ENCODE results near the gene SYTL1. TPM values are rescaled to one million over a fixed set of nuclear protein-coding genes. Genes with fewer than 3 reads are reported as not detected.

The SYTL1 gene
- total and polyA plus RNA-seq, 9 of the 15 experiments (the other 6 are each of a cell fraction or from before 2014, with no cell fraction given), result 0.04 to 9.3 (median 1.7) TPM

- TF ChIP-seq, protein P1, sequence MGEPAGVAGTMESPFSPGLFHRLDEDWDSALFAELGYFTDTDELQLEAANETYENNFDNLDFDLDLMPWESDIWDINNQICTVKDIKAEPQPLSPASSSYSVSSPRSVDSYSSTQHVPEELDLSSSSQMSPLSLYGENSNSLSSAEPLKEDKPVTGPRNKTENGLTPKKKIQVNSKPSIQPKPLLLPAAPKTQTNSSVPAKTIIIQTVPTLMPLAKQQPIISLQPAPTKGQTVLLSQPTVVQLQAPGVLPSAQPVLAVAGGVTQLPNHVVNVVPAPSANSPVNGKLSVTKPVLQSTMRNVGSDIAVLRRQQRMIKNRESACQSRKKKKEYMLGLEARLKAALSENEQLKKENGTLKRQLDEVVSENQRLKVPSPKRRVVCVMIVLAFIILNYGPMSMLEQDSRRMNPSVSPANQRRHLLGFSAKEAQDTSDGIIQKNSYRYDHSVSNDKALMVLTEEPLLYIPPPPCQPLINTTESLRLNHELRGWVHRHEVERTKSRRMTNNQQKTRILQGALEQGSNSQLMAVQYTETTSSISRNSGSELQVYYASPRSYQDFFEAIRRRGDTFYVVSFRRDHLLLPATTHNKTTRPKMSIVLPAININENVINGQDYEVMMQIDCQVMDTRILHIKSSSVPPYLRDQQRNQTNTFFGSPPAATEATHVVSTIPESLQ (CRISPR knock-in tag; IDR thresholded peaks at IDR 0.05), result peak; percentile 47; the same call in 1 of the 2 replicates
- no peak for TF ChIP-seq GABPB2 (CRISPR knock-in tag; conservative IDR thresholded peaks at IDR 0.05)
- TF ChIP-seq KLF16 (IDR thresholded peaks at IDR 0.05), result no peak
- TF ChIP-seq RBM25 (IDR thresholded peaks at IDR 0.05; ENCODE audit: low read depth, low read length, severe bottlenecking), result peak; percentile 98
- TF ChIP-seq MEIS2 (IDR thresholded peaks at IDR 0.05; ENCODE audit: partially characterized antibody), result peak; percentile 57
- no peak for TF ChIP-seq HNRNPUL1 (IDR thresholded peaks at IDR 0.05; ENCODE audit: low read length)
- TF ChIP-seq BRCA1 (IDR thresholded peaks at IDR 0.05), result no peak
- TF ChIP-seq BRCA1 (CRISPR knock-in tag; IDR thresholded peaks at IDR 0.05), result no peak
- TF ChIP-seq MAFF (IDR thresholded peaks at IDR 0.05; ENCODE audit: low read length), result no peak
- TF ChIP-seq, protein P2, sequence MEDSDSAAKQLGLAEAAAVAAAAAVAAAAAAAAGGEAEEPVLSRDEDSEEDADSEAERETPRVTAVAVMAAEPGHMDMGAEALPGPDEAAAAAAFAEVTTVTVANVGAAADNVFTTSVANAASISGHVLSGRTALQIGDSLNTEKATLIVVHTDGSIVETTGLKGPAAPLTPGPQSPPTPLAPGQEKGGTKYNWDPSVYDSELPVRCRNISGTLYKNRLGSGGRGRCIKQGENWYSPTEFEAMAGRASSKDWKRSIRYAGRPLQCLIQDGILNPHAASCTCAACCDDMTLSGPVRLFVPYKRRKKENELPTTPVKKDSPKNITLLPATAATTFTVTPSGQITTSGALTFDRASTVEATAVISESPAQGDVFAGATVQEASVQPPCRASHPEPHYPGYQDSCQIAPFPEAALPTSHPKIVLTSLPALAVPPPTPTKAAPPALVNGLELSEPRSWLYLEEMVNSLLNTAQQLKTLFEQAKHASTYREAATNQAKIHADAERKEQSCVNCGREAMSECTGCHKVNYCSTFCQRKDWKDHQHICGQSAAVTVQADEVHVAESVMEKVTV (CRISPR knock-in tag; IDR thresholded peaks at IDR 0.05), result no peak
- no peak for TF ChIP-seq ZNF134 (CRISPR knock-in tag; conservative IDR thresholded peaks at IDR 0.05)
- TF ChIP-seq BRD4 (IDR thresholded peaks at IDR 0.05), result no peak; the same call in 1 of the 2 replicates
- no peak for TF ChIP-seq ID3 (CRISPR knock-in tag; IDR thresholded peaks at IDR 0.05)
- TF ChIP-seq ID3 (tag; IDR thresholded peaks at IDR 0.05), result peak; percentile 29; the same call in 1 of the 2 replicates
- no peak for TF ChIP-seq ZNF408 (CRISPR knock-in tag; IDR thresholded peaks at IDR 0.05; ENCODE audit: low read depth)
- TF ChIP-seq RBFOX2 (IDR thresholded peaks at IDR 0.05; ENCODE audit: low read depth, low read length), result peak; percentile 82
- TF ChIP-seq ZSCAN29 (IDR thresholded peaks at IDR 0.05), result no peak
- 0 out of 2 replicates have a peak, but pooled peaks have one; percentile 61 for TF ChIP-seq ZNF124 (CRISPR knock-in tag; IDR thresholded peaks at IDR 0.05)
- TF ChIP-seq CXXC5 (CRISPR knock-in tag; IDR thresholded peaks at IDR 0.05), result peak; percentile 99
- TF ChIP-seq ZNF695 (CRISPR knock-in tag; IDR thresholded peaks at IDR 0.05), result no peak
- TF ChIP-seq ZBTB5 (IDR thresholded peaks at IDR 0.05), result no peak
- peak; percentile 94; the same call in 1 of the 2 replicates for TF ChIP-seq GATAD2B (IDR thresholded peaks at IDR 0.05; ENCODE audit: borderline replicate concordance)
- TF ChIP-seq POLR2AphosphoS5 (IDR thresholded peaks at IDR 0.05; ENCODE audit: control insufficient read depth, insufficient read depth, low read depth, low read length), result 0 out of 2 replicates have a peak, but pooled peaks have one; percentile 28
- no peak for TF ChIP-seq KAT7 (CRISPR knock-in tag; IDR thresholded peaks at IDR 0.05; ENCODE audit: borderline replicate concordance)
- no peak for TF ChIP-seq NFIX (CRISPR knock-in tag; IDR thresholded peaks at IDR 0.05; ENCODE audit: low read depth)
Measured at GRCh38 chr1:27392096-27392777, 50.4 kb downstream of the SYTL1 start, which contains the start of gene GPR3 (continued).

All from K562 (cell line).